B cell (primary cell): ENCODE data around the gene CYP2W1. TPM values are rescaled to one million over a fixed set of nuclear protein-coding genes. Genes with fewer than 3 reads are reported as not detected.

Experiments used
- ATAC-seq: fragments of 200-7000 bp; cut with Tn5 transposase; one replicate; pipeline ENCODE4 v1.10.0; 2021; ENCODE audit warnings: low read depth, mild to moderate bottlenecking, moderate number of reproducible peaks, moderate library complexity
- CTCF ChIA-PET: fragments of 350-600 bp; sonication (Branson Sonifier 250); formaldehyde crosslinking; loops from one replicate; lab custom pipeline; 2021; ENCODE audit warnings: antibody characterized with exemption, inconsistent platforms; lab: Charles Lee
- POLR2A ChIA-PET: fragments of 350-600 bp; sonication (Branson Sonifier 250); formaldehyde crosslinking; loops from one replicate; lab custom pipeline; 2021; ENCODE audit warnings: antibody characterized with exemption; lab: Charles Lee
- DNase-seq: peaks from one replicate; pipeline ENCODE4 v3.0.0; 2013
- H2AFZ ChIP-seq: 2 replicates; pipeline ENCODE4 v1.6.1; 2012; ENCODE audit warnings: mild to moderate bottlenecking, low read depth, low read length; ENCODE audit not compliant: insufficient read depth, poor library complexity, severe bottlenecking
- H3K27ac ChIP-seq, 2 donors: 1 replicate in 1 of 2; 2 replicates in 1 of 2; pipeline ENCODE4 v1.5.1; 2012 to 2013; ENCODE audit warnings: low read length in 2 of 2, mild to moderate bottlenecking in 2 of 2, moderate library complexity in 1 of 2
- H3K27me3 ChIP-seq, 4 experiments: fragments of 200-600 bp in 1 of 4; sonication (generic) in 1 of 4; replicated peaks in 1 of 4; 1 replicate in 2 of 4; 2 replicates in 2 of 4; pipeline versions ENCODE4 v1.6.1 to v1.7.0; 2013 to 2016; ENCODE audit warnings: low read length in 3 of 4, mild to moderate bottlenecking in 2 of 4, mixed read lengths in 1 of 4, moderate library complexity in 1 of 4; ENCODE audit not compliant: insufficient read depth in 4 of 4, control insufficient read depth in 3 of 4; ENCODE audit errors: control extremely low read depth in 1 of 4
- H3K36me3 ChIP-seq, 2 experiments: replicated peaks in 1 of 2; 1 replicate in 1 of 2; 2 replicates in 1 of 2; pipeline versions ENCODE4 v1.6.1 to v1.7.1; 2013; ENCODE audit warnings: low read length in 1 of 2; ENCODE audit not compliant: insufficient read depth in 2 of 2, control insufficient read depth in 1 of 2; ENCODE audit errors: control extremely low read depth in 1 of 2, extremely low read depth in 1 of 2
- H3K4me1 ChIP-seq, 2 donors: fragments of 200-600 bp in 1 of 2; sonication (generic) in 1 of 2; 1 replicate in 1 of 2; 2 replicates in 1 of 2; pipeline versions ENCODE4 v1.5.1 to v1.6.1; 2013 to 2017; ENCODE audit warnings: low read length in 2 of 2; ENCODE audit not compliant: control insufficient read depth in 2 of 2, insufficient read depth in 2 of 2
- H3K4me2 ChIP-seq: replicated peaks from 2 replicates; pipeline ENCODE3; 2012; ENCODE audit warnings: mild to moderate bottlenecking, low read depth, low read length; ENCODE audit not compliant: poor library complexity, severe bottlenecking
- H3K4me3 ChIP-seq, 5 experiments: fragments of 200-600 bp in 1 of 5; sonication (generic) in 1 of 5; 1 replicate in 3 of 5; 2 replicates in 2 of 5; pipeline versions ENCODE4 v1.5.1 to v1.7.0; 2011 to 2016; ENCODE audit warnings: low read length in 4 of 5, mild to moderate bottlenecking in 4 of 5, low read depth in 2 of 5, control low read depth in 1 of 5, moderate library complexity in 1 of 5; ENCODE audit not compliant: insufficient read depth in 1 of 5; ENCODE audit errors: control extremely low read depth in 1 of 5, extremely low read depth in 1 of 5
- H3K79me2 ChIP-seq: fragments of 200-600 bp; sonication (generic); one replicate; pipeline ENCODE4 v1.6.0; 2016; ENCODE audit warnings: low read length; ENCODE audit not compliant: control insufficient read depth, insufficient read depth
- H3K9ac ChIP-seq: fragments of 200-600 bp; sonication (generic); 2 replicates; pipeline ENCODE4 v1.6.1; 2017; ENCODE audit warnings: mild to moderate bottlenecking, low read length, moderate library complexity
- H3K9me3 ChIP-seq, 3 donors: one replicate each; pipeline versions ENCODE4 v1.6.1 to v1.7.1; 2013; ENCODE audit warnings: low read length in 2 of 3; ENCODE audit not compliant: control insufficient read depth in 2 of 3, insufficient read depth in 1 of 3; ENCODE audit errors: control extremely low read depth in 1 of 3
- H4K20me1 ChIP-seq: 2 replicates; pipeline ENCODE4 v1.6.0; 2012; ENCODE audit warnings: mild to moderate bottlenecking, low read length; ENCODE audit not compliant: insufficient read depth, control insufficient read depth, poor library complexity, severe bottlenecking
- H3K27ac Mint-ChIP-seq: one replicate; pipeline ENCODE4 v1.8.0; 2021; ENCODE audit warnings: mixed read lengths
- H3K27me3 Mint-ChIP-seq: one replicate; pipeline ENCODE4 v1.8.0; 2021; ENCODE audit warnings: mixed read lengths
- H3K4me1 Mint-ChIP-seq: one replicate; pipeline ENCODE4 v1.8.0; 2021; ENCODE audit warnings: mixed read lengths
- H3K4me3 Mint-ChIP-seq: one replicate; pipeline ENCODE4 v1.8.0; 2021; ENCODE audit warnings: mixed read lengths
- H3K9me3 Mint-ChIP-seq: one replicate; pipeline ENCODE4 v1.8.0; 2022; ENCODE audit warnings: mixed read lengths; ENCODE audit not compliant: insufficient read depth
- CTCF ChIP-seq: fragments of 200-600 bp; IDR thresholded peaks from one replicate; pipeline ENCODE4 v1.8.0; 2022; ENCODE audit warnings: antibody characterized with exemption, mild to moderate bottlenecking
- EZH2 ChIP-seq: IDR thresholded peaks from 2 replicates; pipeline ENCODE4 v1.6.1; 2012; ENCODE audit warnings: borderline replicate concordance, low read depth, mild to moderate bottlenecking, moderate library complexity, low read length; ENCODE audit not compliant: insufficient read depth, poor library complexity, severe bottlenecking
- WGBS: methylation state at CpG from one replicate; pipeline ENCODE4 v1.1.5; 2013; ENCODE audit warnings: missing lambda C conversion rate; ENCODE audit not compliant: insufficient coverage; 5-methylcytosine and 5-hydroxymethylcytosine counted together
- intact Hi-C: fragments of 100-400 bp; cut with micrococcal nuclease; formaldehyde crosslinking; loops from one replicate; pipeline ENCODE4 v1.10.0; 2022
- polyA plus RNA-seq: library from polyadenylated mRNA; depleted of rRNA; stranded (reverse); fragments of >200 nt; gene quantifications from 2 replicates; pipeline ENCODE4 v1.2.3, GENCODE V29; 2012
- total RNA-seq, 2 donors: library from RNA; stranded (reverse); fragments of 120-200 nt in 1 of 2; gene quantifications; 1 replicate in 1 of 2; 2 replicates in 1 of 2; pipeline versions ENCODE4 v1.2.3 to v1.2.4, GENCODE V29; 2013 to 2022

Gene CYP2W1
- total and polyA plus RNA-seq, 2 donors (not counting 1 experiment from before 2014, with no cell fraction given) = not detected

- H3K9ac ChIP-seq = no peak overlapping the region
- peaks cover 3 to 6% of the 10 kb centered on the region in 2 experiments for H3K36me3 ChIP-seq
- peaks cover 19% of the 10 kb centered on the region for H3K79me2 ChIP-seq
- H3K27ac Mint-ChIP-seq = no peak overlapping the region
- H3K27me3 ChIP-seq = peaks cover 0 to 3% (median 0%) of the 10 kb centered on the region in 4 experiments
- no peak overlapping the region for H2AFZ ChIP-seq
- TF ChIP-seq CTCF (no peak), EZH2 (no peak)
- H3K4me3 Mint-ChIP-seq = no peak overlapping the region
- no peak overlapping the region for H3K27ac ChIP-seq
- ATAC-seq = no peak
- WGBS = 71% methylated on average over 6 of the region's 7 CpGs
- no peaks in the 10 kb centered on the region for H3K9me3 Mint-ChIP-seq
- H3K4me2 ChIP-seq = no peak overlapping the region
- peaks cover 24% of the 10 kb centered on the region for H4K20me1 ChIP-seq
- no peak overlapping the region for H3K4me3 ChIP-seq
- H3K4me1 Mint-ChIP-seq = peaks cover 15% of the 10 kb centered on the region
- CTCF ChIA-PET = interaction anchor here (1.9 kb wide), 1 partner anchor 15 kb away, joined by 15 read pairs; no protein-coding TSS in a partner anchor
- no peaks in the 10 kb centered on the region for H3K27me3 Mint-ChIP-seq
- no peak for DNase-seq
- H3K4me1 ChIP-seq = peaks cover 14 to 22% of the 10 kb centered on the region in 2 donors
- H3K9me3 ChIP-seq = peaks cover 0 to 11% (median 0%) of the 10 kb centered on the region in 3 donors
- POLR2A ChIA-PET = no interaction called here
- intact Hi-C loops = loop anchor here (5.0 to 10.0 kb wide), 2 partner anchors 159 to 193 kb away; a partner anchor contains a TSS
Observed at GRCh38 chr7:978049-978346, 5.0 kb upstream of the CYP2W1 start.

GRCh38 chr7:978416-979091 is 4.4 kb upstream of the CYP2W1 start:
- TF ChIP-seq CTCF (no peak), EZH2 (no peak)
- H3K4me3 ChIP-seq = no peak overlapping the region
- peaks cover 0 to under 1% of the 10 kb centered on the region in 2 experiments for H3K36me3 ChIP-seq
- Mint-ChIP-seq H3K27ac (no peak overlapping the region), H3K4me1 (peaks cover 11% of the 10 kb centered on the region), H3K27me3 (no peaks in the 10 kb centered on the region), H3K4me3 (no peak overlapping the region), H3K9me3 (no peaks in the 10 kb centered on the region)
- no peak overlapping the region for H3K4me2 ChIP-seq
- no peak overlapping the region for H3K27ac ChIP-seq
- DNase-seq (no peak), ATAC-seq (no peak)
- 92% methylated on average over 24 of the region's 24 CpGs for WGBS
- H3K9me3 ChIP-seq = peaks cover 0 to 11% (median 0%) of the 10 kb centered on the region in 3 donors
- H2AFZ ChIP-seq = no peak overlapping the region
- ChIA-PET POLR2A (no interaction called here), CTCF (interaction anchor here (0.6 to 1.9 kb wide), 4 partner anchors 15 to 658 kb away, joined by 3 to 15 read pairs (median 3); no protein-coding TSS in a partner anchor)
- H4K20me1 ChIP-seq = peaks cover 18% of the 10 kb centered on the region
- H3K4me1 ChIP-seq = peaks cover 8 to 19% of the 10 kb centered on the region in 2 donors
- intact Hi-C loops = loop anchor here (5.0 to 10.0 kb wide), 2 partner anchors 159 to 194 kb away; a partner anchor contains a TSS
- H3K27me3 ChIP-seq = peaks cover 0 to 3% (median 0%) of the 10 kb centered on the region in 4 experiments
- H3K79me2 ChIP-seq = peaks cover 14% of the 10 kb centered on the region
- no peak overlapping the region for H3K9ac ChIP-seq
